ENCODE data around the gene UBAP2. TPM values are rescaled to one million over a fixed set of nuclear protein-coding genes. Genes with fewer than 3 reads are reported as not detected.
"Not testable (repeated sequence)": the region's sequence is repeated elsewhere in the genome, so short reads cannot be mapped to it uniquely, and the experiment has no call there.

UBAP2 gene
- total RNA-seq, 1 experiment from 2014 or later, result 15.2 TPM

- DNase-seq (ENCODE audit: low read depth), result peak; percentile 51
Observed at GRCh38 chr9:34047864-34048726, 592 bp downstream of the UBAP2 start.

- peak; percentile 22 for DNase-seq (ENCODE audit: low read depth)
Observed at GRCh38 chr9:34046784-34047379, 1.8 kb downstream of the UBAP2 start.

GRCh38 chr9:34045903-34046302, 2.8 kb downstream of the UBAP2 start:
- no peak for DNase-seq (ENCODE audit: low read depth)

DNA sequence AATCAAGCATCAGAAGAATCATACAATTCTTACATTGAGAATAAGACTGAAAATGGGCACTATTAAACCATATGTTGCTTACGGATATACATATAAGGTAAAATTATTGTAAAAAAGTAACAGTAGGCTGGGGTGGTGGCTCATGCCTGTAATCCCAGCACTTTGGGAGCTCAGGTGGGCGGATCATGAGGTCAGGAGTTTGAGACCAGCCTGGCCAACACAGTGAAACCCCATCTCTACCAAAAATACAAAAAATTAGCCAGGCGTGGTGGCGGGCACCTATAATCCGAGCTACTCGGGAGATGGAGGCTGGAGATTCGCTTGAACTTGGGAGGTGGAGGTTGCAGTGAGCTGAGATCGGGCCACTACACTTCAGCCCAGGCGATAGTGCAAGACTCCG, 6.6 kb downstream of the UBAP2 start:
- not testable (repeated sequence) for DNase-seq (ENCODE audit: low read depth)

GRCh38 chr9:34038851-34039250, 9.8 kb downstream of the UBAP2 start:
- not testable (repeated sequence) for DNase-seq (ENCODE audit: low read depth)

DNA sequence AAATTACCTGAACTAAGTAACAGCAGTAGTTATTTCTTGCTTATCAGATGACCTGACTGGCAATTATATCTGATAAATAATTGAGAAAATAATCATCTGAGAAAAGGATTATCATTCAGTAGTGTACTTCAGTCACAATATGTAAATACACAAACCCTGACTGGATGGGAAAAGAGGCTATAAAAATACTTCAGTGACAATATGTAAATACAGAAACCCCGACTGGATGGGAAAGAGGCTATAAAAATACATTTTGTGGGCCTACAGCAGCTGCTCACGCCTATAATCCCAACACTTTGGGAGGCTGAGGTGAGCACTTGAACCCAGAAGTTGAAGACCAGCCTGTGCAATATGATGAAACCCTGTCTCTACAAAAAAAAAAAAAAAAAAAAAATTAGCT, 11.1 kb downstream of the UBAP2 start:
- no peak for DNase-seq (ENCODE audit: low read depth)

GRCh38 chr9:34036625-34037024, 12.1 kb downstream of the UBAP2 start:
- no peak for DNase-seq (ENCODE audit: low read depth)

DNA sequence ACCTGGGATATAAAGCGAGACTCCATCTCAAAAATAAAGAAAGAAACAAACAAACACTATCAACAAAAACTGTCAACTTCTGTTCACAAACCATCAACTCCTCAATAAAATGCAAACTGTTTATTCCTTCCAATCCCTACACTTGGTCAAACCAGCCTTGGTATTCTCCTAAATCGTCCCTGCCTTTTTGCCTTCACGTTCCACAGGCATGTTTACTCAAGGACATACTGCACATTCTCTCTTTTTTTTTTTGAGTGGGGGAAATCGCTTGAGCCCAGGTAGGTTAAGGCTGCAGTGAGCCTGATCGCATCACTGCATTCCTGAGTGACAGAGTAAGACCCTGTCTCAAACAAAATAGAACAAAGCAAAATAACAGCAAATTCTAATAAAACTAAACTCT, 13.0 kb downstream of the UBAP2 start:
- DNase-seq (ENCODE audit: low read depth), result no peak

- DNase-seq (ENCODE audit: low read depth), result peak; percentile 12
Observed at GRCh38 chr9:34034698-34035065, 14.0 kb downstream of the UBAP2 start.

GRCh38 chr9:34032631-34033030, 16.1 kb downstream of the UBAP2 start:
- DNase-seq (ENCODE audit: low read depth), result no peak

DNA sequence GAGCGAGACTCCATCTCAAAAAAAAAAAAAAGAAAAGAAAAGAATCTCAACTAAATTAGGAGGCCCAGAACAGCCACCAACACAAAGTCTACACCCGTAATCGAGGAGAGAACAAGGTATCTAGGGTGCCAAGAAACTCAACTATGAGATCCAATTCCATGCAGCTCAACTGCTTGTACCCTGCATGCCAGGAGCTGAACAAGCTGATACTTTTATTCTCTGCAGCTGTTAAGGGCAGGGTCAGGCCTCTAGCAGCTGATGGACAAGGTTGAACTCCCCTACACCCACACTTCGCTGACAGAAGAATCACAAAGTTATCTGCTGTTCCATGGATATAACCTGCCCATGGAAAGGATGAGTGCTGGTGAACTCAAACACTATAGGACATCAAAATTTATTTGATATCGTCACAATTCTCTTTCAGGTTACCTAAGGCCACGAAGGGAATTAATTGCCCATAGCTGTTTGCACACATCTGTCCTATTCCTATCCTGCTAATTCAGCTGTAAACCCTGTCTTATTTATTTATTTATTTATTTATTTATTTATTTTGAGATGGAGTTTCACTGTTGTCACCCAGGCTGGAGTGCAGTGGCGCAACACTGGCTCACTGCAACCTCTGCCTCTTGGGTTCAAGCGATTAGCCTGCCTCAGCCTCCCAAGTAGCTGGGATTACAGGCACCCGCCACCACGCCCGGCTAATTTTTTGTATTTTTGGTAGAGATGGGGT, 20.7 kb downstream of the UBAP2 start:
- DNase-seq (ENCODE audit: low read depth), result no peak

DNA sequence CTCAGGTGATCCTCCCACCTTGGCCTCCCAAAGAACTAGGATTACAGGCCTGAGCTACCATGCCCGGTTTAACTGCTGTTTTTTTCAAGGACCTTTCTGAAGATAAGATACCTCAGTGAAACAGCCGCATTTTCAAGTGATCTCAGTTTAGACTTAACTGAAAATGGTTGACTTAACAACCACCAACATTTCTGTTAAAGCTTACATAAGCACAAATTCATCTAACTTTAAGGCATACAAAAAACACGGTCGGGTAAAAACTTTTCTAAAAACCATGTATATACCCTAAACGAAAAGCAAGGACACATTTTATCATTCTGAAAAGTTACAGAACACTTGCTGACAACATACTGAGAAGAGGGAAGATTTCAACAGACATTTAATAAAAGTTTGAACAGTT, 22.9 kb downstream of the UBAP2 start:
- DNase-seq (ENCODE audit: low read depth), result no peak

- no peak for DNase-seq (ENCODE audit: low read depth)
Observed at GRCh38 chr9:34025062-34025461, 23.6 kb downstream of the UBAP2 start.

DNA sequence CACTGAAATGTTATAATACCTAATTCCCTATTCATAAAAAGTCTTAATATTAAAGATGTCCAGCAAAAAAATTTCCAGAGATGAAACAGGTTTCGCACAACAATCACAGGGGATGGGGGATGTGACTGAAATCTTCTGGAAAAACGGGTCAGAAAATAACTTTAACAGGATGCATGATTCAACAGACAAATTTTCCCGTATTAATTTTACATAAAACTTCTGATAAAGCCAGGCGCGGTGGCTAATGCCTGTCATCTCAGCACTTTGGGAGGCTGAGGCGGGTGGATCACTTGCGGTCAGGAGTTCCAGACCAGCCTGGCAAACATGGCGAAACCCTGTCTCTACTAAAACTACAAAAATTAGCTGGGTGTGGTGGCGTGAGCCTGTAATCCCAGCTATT, 24.2 kb downstream of the UBAP2 start:
- DNase-seq (ENCODE audit: low read depth), result not testable (repeated sequence)

GRCh38 chr9:34016149-34016548, 32.5 kb downstream of the UBAP2 start:
- DNase-seq (ENCODE audit: low read depth), result no peak

- no peak for DNase-seq (ENCODE audit: low read depth)
Observed at GRCh38 chr9:34010979-34011378, 37.7 kb downstream of the UBAP2 start.

DNA sequence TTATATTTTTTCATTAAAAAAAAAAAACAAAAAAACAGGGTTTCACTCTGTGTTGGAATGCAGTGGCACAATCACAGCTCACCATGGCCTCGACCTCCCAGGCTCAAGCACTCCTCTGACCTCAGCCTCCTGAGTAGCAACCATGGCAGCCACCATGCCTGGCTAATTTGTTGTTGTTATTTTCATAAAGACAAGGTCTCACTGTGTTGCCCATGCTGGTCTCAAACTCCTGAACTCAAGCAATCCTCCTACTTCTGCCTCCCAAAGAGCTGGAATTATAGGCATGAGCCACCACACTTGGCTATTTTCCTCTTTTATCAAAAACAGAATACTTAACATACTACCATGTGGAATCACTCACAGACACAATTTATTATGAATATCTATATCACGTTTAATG, 46.7 kb downstream of the UBAP2 start:
- DNase-seq (ENCODE audit: low read depth), result no peak

DNA sequence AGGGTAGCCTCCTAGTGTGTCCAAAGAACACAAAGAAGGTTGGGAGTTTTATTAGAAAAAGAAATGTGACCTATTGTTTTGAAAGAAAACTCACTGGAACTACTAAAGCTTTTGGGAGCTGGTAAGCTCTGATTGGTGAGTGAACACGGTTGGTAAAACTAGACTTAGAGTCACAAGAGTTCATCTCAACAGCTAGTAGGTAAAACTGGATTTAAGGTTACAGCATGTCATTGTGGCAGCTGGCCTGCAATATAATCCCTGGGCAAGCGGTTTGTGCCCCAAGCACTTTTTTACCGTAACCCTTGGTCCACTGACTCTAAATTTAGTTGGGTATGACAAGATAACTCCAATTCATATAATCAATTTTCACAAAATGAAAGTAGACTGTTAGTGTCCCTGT, 47.4 kb downstream of the UBAP2 start:
- DNase-seq (ENCODE audit: low read depth), result no peak

DNA sequence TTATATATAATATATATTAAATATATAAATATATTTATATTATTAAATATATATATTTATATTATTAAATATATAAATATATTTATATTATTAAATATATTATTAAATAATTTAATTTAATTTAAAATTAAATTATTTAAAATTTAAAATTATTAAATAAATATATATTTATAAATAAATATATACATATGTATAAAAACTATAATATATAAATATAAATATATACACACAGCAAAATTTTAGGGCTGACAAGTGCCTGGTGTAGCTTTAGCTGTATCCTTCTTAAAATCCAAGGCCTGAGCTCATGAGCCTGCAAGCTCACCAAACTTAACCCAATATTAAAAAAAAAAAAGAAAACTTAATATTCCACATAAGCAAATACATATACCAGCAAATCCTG, 53.2 kb downstream of the UBAP2 start:
- no peak for DNase-seq (ENCODE audit: low read depth)

DNA sequence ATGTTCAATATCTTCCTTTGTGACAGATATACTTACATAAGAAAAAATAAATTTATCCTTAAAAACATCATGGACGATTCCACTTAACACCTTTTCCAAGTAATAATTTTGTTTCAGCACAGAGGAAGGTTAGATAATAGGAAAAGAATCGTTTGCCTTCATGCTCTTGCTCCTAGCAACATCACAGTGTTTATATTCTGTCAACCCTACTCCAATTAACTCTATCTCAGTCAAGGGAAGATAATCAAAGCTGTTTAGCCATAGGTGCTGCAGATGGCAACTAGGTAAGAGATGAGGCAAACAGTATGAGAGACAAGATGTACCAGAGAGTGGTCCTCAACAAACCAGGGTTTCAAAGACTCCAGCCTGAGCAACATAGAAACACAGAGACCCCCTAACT, 55.6 kb downstream of the UBAP2 start:
- DNase-seq (ENCODE audit: low read depth), result no peak

DNA sequence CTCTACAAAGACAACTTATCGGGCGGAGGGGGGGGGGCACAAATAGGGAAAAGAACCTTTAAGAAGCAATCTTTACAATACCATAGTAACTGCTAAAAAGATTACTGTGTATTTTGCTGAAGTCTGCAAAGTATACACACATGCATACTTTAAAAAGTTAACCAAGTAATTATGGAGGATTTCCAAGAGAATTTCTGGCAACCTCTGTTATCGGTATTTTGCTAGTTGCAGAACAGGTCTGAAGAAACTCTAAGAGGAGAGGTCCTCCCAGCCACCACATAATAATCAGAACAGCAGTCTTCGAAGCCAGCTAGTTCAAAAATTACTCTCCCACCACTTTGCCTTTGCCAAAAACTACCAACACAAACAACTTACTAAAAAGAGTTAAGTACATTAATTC, 56.1 kb downstream of the UBAP2 start:
- no peak for DNase-seq (ENCODE audit: low read depth)

GRCh38 chr9:33988219-33988890, 60.3 kb downstream of the UBAP2 start:
- peak; percentile 26 for DNase-seq (ENCODE audit: low read depth)
